HUES6 (cell line): ENCODE data around the gene MSI2.

Experiments used
- H3K27ac ChIP-seq: 2 replicates; pipeline ENCODE4 v1.7.0; 2013; ENCODE audit warnings: low read depth, mild to moderate bottlenecking, low read length, inconsistent platforms
- H3K27me3 ChIP-seq: 2 replicates; pipeline ENCODE4 v1.6.1; 2013; ENCODE audit warnings: low read length; ENCODE audit not compliant: control insufficient read depth, insufficient read depth
- H3K36me3 ChIP-seq: 2 replicates; pipeline ENCODE4 v1.6.1; 2013; ENCODE audit warnings: low read length; ENCODE audit not compliant: control insufficient read depth, insufficient read depth
- H3K4me1 ChIP-seq: 2 replicates; pipeline ENCODE4 v1.6.1; 2013; ENCODE audit warnings: low read length; ENCODE audit not compliant: control insufficient read depth, insufficient read depth
- H3K4me3 ChIP-seq: 2 replicates; pipeline ENCODE4 v1.5.1; 2013; ENCODE audit warnings: low read depth, low read length
- H3K9ac ChIP-seq: one replicate; pipeline ENCODE4 v1.6.1; 2013; ENCODE audit warnings: mild to moderate bottlenecking, low read length
- H3K9me3 ChIP-seq: 2 replicates; pipeline ENCODE4 v1.6.1; 2013; ENCODE audit warnings: low read depth, low read length; ENCODE audit not compliant: control insufficient read depth, insufficient read depth

The MSI2 gene

DNA sequence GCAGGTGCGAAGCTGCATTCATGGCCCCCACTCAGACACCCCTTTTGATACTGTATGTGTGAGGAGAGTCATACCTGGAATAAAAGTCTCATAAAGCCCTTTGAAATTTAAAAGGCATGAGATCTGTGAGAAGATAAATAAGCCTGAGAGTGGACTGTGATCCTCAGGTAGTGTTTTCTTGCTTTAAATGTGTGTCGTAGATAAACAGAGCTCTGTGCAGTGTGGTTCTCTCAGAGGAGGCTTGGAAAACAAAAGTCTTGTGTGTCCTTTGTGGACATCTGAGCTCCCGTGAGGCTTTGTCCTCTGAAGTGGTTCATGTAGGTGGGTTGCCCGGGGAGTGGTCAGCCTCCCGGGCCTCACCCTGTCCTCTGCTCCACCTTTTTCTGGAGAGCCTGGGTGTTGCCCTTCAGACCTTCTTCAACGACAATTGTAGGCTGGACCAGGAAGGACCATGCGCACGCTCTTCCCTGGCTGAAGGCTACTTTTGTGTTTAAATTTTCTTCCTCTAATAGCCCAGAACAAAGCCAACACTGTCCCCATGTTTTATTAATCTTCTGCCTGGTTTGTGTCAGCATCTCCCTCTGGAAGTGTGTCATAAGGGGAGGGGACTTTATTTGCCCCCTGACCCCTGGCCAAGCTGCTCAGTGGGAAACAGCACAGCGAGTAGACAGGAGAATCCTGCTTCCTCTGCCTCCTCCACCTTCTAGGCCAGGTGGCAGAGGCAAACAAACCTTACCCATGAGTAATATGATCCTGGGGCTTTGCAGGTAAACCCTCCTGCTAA is 151.2 kb downstream of the MSI2 start:
- Histone ChIP-seq H3K27ac (peak overlapping the region; percentile 53), H3K9me3 (no peaks in the 10 kb centered on the region), H3K27me3 (no peaks in the 10 kb centered on the region), H3K9ac (peak overlapping the region; percentile 15), H3K4me1 (peaks cover 43% of the 10 kb centered on the region), H3K4me3 (no peak overlapping the region), H3K36me3 (peaks cover 2% of the 10 kb centered on the region; the same call in 1 of the 2 replicates)

DNA sequence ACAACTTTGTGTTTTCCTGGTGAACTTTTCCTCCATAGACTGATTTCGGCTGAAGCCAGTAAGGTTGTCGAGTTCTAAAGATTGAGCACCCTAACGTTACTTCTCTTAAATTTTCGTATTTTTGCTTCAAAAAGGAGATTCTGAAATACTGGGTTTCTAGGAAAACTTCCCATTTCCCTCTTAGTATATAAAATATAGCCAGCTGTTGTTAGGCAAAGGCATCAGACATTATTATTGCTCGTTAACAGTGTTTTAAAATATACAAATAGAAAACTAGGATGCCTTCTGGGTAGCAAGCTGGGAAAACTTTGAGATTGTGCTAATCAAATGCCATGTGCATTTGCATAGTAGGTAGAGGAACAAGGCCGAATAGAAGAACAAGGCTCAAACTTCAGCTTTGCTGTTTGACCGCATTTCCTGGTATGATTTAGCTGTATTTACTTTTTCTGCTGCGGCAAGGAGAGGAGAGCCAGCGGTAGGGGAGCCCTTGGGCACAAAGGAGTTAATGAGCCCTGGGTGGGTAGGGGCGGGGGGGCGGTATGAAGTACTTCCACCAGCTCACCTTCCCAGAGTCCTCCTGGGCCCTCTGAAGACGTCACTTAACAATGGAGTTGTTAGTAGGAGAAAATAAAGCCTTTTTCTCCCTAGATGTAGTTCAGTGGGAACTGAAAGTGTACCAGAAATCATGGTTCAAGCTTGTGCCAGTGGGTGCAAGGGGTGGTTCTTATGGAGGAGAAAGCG is 151.9 kb downstream of the MSI2 start:
- Histone ChIP-seq H3K4me3 (no peak overlapping the region), H3K9me3 (no peaks in the 10 kb centered on the region), H3K4me1 (peaks cover 43% of the 10 kb centered on the region), H3K36me3 (no peaks in the 10 kb centered on the region), H3K9ac (no peak overlapping the region), H3K27me3 (no peaks in the 10 kb centered on the region), H3K27ac (peak overlapping the region; percentile 7; the same call in 1 of the 2 replicates)

DNA sequence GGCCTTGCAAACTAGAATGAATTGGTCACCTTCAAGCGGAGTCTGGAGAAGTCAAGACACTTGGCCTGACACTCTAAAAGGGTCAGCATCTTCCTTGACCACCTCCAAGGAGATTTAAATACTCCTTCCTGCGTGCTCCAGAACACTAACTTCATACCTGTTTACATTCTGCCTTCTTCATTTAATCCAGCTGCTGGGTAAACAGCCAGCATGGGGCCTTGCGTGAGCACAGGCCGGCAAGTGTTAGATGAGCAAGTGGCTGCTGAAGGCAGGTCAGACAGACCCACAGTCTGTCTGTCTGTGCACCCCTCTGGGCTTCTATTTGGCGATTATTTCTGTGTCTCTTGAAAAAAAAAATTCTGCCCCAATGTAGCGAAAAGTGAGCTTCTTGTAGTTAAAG is 153.8 kb downstream of the MSI2 start:
- H3K27me3 ChIP-seq = no peaks in the 10 kb centered on the region

DNA sequence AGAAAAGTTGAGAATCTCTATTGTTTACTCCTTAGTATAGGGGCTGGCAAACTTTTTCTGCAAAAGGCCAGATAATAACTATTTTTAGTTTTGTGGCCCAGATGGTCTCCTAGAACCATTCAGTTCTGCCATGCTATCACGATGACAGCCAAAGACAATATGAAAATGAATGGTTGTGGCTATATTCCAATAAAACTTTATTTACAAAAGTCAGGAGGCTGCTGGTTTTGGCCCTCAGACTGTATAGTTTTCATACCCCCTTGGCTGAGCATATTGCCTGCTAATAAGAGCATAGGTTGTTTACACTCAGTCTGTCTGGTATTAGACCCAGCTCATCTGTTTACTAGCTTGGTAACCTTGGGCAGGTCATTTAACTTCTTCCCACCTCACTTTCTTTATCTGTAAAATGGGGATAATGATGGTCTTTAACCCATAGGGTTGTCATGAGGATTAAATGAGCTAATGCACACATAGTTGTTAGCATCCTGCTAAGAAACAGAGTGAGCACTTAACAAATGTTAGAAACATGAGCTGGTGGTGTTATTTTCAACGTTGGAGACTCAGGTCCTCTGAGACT is 156.3 kb downstream of the MSI2 start:
- no peak overlapping the region for H3K9ac ChIP-seq
- H3K4me3 ChIP-seq = no peak overlapping the region
- H3K4me1 ChIP-seq = peaks cover 25% of the 10 kb centered on the region
- H3K9me3 ChIP-seq = no peaks in the 10 kb centered on the region
- no peaks in the 10 kb centered on the region for H3K27me3 ChIP-seq
- H3K36me3 ChIP-seq = 0 out of 2 replicates have a peak, but pooled peaks cover 4% of the 10 kb centered on the region
- H3K27ac ChIP-seq = no peak overlapping the region

More for the DNA sequence above, 153.8 kb downstream of the MSI2 start:
- Histone ChIP-seq H3K4me3 (no peak overlapping the region), H3K9me3 (no peaks in the 10 kb centered on the region), H3K9ac (no peak overlapping the region), H3K4me1 (peaks cover 46% of the 10 kb centered on the region), H3K36me3 (no peaks in the 10 kb centered on the region), H3K27ac (no peak overlapping the region)

DNA sequence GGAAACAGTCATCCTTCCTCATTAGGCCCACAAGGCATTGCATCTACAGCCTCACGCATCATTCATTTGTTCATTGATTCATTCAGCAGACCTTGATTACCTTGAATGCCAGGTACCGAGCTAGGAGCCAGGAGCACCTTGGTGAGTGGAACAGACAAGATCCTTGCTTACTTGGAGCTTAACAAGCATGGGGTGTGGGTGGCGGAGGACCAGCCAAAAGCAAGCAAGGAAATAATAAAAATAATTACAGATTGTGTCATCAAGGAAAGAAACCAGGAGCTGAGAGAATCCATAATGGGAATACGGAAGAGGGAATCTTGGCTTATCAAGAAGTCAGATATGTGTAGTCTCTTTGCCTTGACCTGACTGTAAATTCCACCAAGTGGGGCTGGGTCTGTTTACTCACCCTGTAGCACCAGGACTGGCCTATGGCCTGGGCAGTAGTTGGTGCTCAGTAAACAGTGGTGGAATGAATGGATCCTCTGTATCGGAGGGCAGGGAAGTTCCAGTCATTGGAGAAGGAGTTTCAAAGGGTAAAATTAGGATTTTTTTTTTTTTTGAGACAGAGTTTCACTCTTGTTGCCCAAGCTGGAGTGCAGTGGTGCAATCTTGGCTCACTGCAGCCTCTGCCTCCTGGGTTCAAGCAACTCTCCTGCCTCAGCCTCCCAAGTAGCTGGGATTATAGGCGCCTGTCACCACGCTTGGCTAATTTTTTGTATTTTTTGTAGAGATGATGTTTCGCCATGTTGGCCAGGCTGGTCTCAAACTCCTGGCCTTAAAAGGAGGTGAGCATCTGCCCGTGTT is 157.7 kb downstream of the MSI2 start:
- Histone ChIP-seq H3K27me3 (no peaks in the 10 kb centered on the region), H3K36me3 (0 out of 2 replicates have a peak, but pooled peaks cover 4% of the 10 kb centered on the region), H3K9me3 (no peaks in the 10 kb centered on the region), H3K9ac (no peak overlapping the region), H3K27ac (no peak overlapping the region), H3K4me3 (no peak overlapping the region), H3K4me1 (peaks cover 11% of the 10 kb centered on the region)

DNA sequence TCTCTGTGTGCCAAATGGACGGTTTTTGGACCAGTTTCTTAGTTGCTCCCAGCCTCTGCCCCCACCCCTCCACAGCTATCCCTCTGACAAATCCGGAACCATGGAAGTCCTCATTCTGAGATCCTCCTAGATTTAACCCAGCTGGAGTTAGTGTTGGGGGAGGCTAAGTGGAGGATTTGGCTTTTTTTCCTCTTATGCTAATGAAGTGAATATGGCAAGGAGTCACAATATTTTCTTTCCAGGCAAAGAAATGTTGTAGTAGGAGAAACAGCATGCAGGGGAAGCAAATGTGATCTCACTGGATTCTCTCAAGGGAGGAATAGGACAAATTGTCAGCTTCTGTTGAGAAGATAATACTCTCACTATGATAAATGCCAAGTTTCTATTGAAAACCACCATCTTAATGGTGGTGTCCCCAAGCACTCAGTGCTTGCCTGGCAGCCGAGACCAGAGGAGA is 159.5 kb downstream of the MSI2 start:
- no peak overlapping the region for H3K4me3 ChIP-seq
- no peaks in the 10 kb centered on the region for H3K9me3 ChIP-seq
- H3K27me3 ChIP-seq = no peaks in the 10 kb centered on the region
- H3K36me3 ChIP-seq = 0 out of 2 replicates have a peak, but pooled peaks cover 4% of the 10 kb centered on the region
- 0 out of 2 replicates have a peak, but pooled peaks cover 3% of the 10 kb centered on the region for H3K4me1 ChIP-seq
- no peak overlapping the region for H3K27ac ChIP-seq
- no peak overlapping the region for H3K9ac ChIP-seq

DNA sequence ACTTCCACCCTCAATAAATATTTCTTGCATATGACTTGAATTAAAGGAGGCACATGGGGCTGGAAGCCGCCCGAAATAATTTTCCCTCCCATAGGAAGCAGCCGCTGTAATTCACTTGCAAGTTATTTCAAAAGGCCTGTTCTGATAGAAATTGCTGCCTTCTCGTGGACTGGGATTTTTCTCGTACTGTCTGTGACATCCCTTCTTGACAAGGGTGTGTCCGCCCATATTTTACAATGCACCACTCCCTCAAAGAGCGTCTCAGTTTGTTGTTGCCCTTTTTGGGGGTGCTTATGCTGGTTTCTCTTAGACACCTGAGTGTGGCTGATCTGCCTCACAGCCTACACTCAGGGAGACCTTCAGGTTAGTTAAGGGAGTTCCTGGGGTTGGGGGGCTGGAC is 160.0 kb downstream of the MSI2 start:
- Histone ChIP-seq H3K27me3 (no peaks in the 10 kb centered on the region), H3K9me3 (no peaks in the 10 kb centered on the region), H3K27ac (no peak overlapping the region), H3K4me3 (no peak overlapping the region), H3K9ac (no peak overlapping the region), H3K36me3 (0 out of 2 replicates have a peak, but pooled peaks cover 4% of the 10 kb centered on the region), H3K4me1 (0 out of 2 replicates have a peak, but pooled peaks cover 3% of the 10 kb centered on the region)

DNA sequence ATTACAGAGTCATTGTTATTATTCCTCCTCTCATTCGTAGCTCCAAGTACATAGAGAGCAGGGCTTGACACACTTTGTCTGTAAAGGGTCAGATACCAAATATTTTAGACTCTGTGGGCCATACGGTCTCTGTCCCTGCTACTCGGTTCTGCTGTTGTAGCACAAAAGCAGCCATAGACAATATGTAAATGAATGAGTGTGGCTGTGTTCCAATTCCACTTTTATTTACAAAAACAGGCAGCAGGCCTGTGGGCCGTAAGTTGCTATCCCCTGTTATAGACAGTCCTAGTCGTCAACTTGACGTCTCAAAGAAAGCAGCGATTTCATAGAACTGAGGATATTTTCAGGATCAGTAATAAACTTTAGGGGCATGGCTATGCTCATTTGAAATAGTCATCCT is 161.6 kb downstream of the MSI2 start:
- Histone ChIP-seq H3K36me3 (0 out of 2 replicates have a peak, but pooled peaks cover 4% of the 10 kb centered on the region), H3K27ac (no peak overlapping the region), H3K9me3 (no peaks in the 10 kb centered on the region), H3K4me3 (no peak overlapping the region), H3K27me3 (no peaks in the 10 kb centered on the region), H3K4me1 (0 out of 2 replicates have a peak, but pooled peaks cover 3% of the 10 kb centered on the region), H3K9ac (no peak overlapping the region)

DNA sequence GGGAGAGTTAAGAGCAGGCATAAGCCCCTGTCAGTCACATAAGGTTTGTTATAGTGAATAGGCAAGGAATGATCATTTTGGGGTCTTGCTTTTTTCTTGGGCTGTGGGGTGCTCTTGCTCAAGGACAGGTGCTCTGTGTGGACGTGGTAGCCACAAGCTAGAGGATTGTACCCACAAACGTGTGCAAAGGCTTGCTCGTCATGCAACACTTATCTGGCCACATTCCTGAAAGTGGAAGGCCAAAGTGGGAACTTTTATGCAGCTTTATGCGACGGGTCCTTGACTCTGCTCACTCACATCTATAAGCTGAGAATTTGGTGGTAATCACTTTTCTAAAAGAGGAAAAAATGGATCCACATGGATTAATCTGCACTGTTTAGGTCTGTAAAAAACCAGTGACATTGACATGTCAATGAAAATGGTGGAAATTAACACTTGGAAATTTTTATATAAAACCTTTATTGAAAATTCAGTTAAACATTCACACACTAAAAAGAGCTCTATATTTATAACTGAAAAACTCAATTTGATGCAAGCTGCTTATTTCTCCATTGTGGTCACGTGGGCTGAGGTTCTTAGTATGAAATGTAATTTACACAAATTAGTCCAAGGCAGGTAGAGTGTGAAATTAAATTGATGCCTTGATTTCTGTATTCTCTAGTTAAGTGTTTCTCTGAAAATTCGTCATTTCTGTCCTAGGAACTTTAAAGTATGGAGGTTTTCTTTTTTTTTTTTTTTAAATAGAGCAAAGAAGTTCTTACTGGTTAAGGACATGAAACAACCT is 162.3 kb downstream of the MSI2 start:
- Histone ChIP-seq H3K4me3 (no peak overlapping the region), H3K27me3 (no peaks in the 10 kb centered on the region), H3K4me1 (0 out of 2 replicates have a peak, but pooled peaks cover 3% of the 10 kb centered on the region), H3K9me3 (no peaks in the 10 kb centered on the region), H3K27ac (no peak overlapping the region), H3K36me3 (0 out of 2 replicates have a peak, but pooled peaks cover 4% of the 10 kb centered on the region), H3K9ac (no peak overlapping the region)
